HepG2 (cell line): ENCODE results near the gene CCND1. TPM values are rescaled to one million over a fixed set of nuclear protein-coding genes. Genes with fewer than 3 reads are reported as not detected.

Source experiments
- AKAP8 ChIP-seq: sonication (generic); formaldehyde crosslinking; IDR thresholded peaks from 2 replicates; pipeline ENCODE4 v1.5.1; 2020; ENCODE audit warnings: mild to moderate bottlenecking, missing genetic modification reagents
- CAMTA2 ChIP-seq: sonication (generic); formaldehyde crosslinking; IDR thresholded peaks from 2 replicates; pipeline ENCODE4 v1.4.0; 2020; ENCODE audit warnings: mild to moderate bottlenecking, missing genetic modification reagents, borderline replicate concordance
- EED ChIP-seq: sonication (generic); formaldehyde crosslinking; IDR thresholded peaks from 2 replicates; pipeline ENCODE4 v1.5.0; 2020; ENCODE audit warnings: mild to moderate bottlenecking, missing genetic modification reagents
- FOXJ3 ChIP-seq: sonication (generic); formaldehyde crosslinking; IDR thresholded peaks from 2 replicates; pipeline ENCODE4 v1.4.0; 2020; ENCODE audit warnings: missing genetic modification reagents, mild to moderate bottlenecking, borderline replicate concordance
- GPN1 ChIP-seq: sonication (generic); formaldehyde crosslinking; IDR thresholded peaks from 2 replicates; pipeline ENCODE4 v1.5.1; 2020; ENCODE audit warnings: missing genetic modification reagents, borderline replicate concordance
- GTF3A ChIP-seq: sonication (generic); formaldehyde crosslinking; conservative IDR thresholded peaks from 2 replicates; pipeline ENCODE4 v1.4.0; 2020; ENCODE audit warnings: mild to moderate bottlenecking, missing genetic modification reagents
- HDAC1 ChIP-seq: sonication (generic); formaldehyde crosslinking; IDR thresholded peaks from 2 replicates; pipeline ENCODE4 v1.5.1; 2020; ENCODE audit warnings: mild to moderate bottlenecking, missing genetic modification reagents
- MAF1 ChIP-seq: sonication (generic); formaldehyde crosslinking; IDR thresholded peaks from 2 replicates; pipeline ENCODE4 v1.5.0; 2020; ENCODE audit warnings: missing genetic modification reagents, borderline replicate concordance
- MIXL1 ChIP-seq: IDR thresholded peaks from 2 replicates; pipeline ENCODE4 v1.6.1; 2016
- SMARCC2 ChIP-seq: fragments of 450-650 bp; IDR thresholded peaks from 2 replicates; pipeline ENCODE4 v1.6.1; 2017; ENCODE audit warnings: antibody characterized with exemption, mild to moderate bottlenecking
- TBL1XR1 ChIP-seq: fragments of 150-350 bp; IDR thresholded peaks from 2 replicates; pipeline ENCODE4 v1.6.1; 2014; ENCODE audit warnings: borderline replicate concordance, low read length; ENCODE audit not compliant: partially characterized antibody
- TEAD2 ChIP-seq: sonication (generic); formaldehyde crosslinking; IDR thresholded peaks from 2 replicates; pipeline ENCODE4 v1.9.0; 2021; ENCODE audit warnings: missing genetic modification reagents
- TGIF2 ChIP-seq: IDR thresholded peaks from 2 replicates; pipeline ENCODE4 v1.6.1; 2016; ENCODE audit warnings: control low read depth, missing compliant biosample characterization
- ZNF160 ChIP-seq: sonication (generic); formaldehyde crosslinking; IDR thresholded peaks from 2 replicates; pipeline ENCODE4 v1.8.0; 2022; ENCODE audit warnings: mild to moderate bottlenecking, inconsistent platforms, missing genetic modification reagents
- ZNF292 ChIP-seq: sonication (generic); formaldehyde crosslinking; IDR thresholded peaks from 2 replicates; pipeline ENCODE4 v1.8.1; 2022; ENCODE audit warnings: mild to moderate bottlenecking, low read depth, missing genetic modification reagents, borderline replicate concordance
- ZNF335 ChIP-seq: sonication (generic); formaldehyde crosslinking; IDR thresholded peaks from 2 replicates; pipeline ENCODE4 v1.4.0; 2020; ENCODE audit warnings: missing genetic modification reagents
- ZNF501 ChIP-seq: sonication (generic); formaldehyde crosslinking; IDR thresholded peaks from 2 replicates; pipeline ENCODE4 v1.5.1; 2020; ENCODE audit warnings: mild to moderate bottlenecking, moderate library complexity, missing genetic modification reagents
- ZNF512B ChIP-seq: sonication (generic); formaldehyde crosslinking; IDR thresholded peaks from 2 replicates; pipeline ENCODE4 v1.5.1; 2020; ENCODE audit warnings: missing genetic modification reagents, mild to moderate bottlenecking, borderline replicate concordance
- ZNF513 ChIP-seq: sonication (generic); formaldehyde crosslinking; conservative IDR thresholded peaks from 2 replicates; pipeline ENCODE4 v1.5.0; 2020; ENCODE audit warnings: missing genetic modification reagents
- ZNF780A ChIP-seq: sonication (generic); formaldehyde crosslinking; IDR thresholded peaks from 2 replicates; pipeline ENCODE4 v1.8.0; 2022; ENCODE audit warnings: mild to moderate bottlenecking, missing genetic modification reagents, moderate library complexity
- polyA plus RNA-seq, 8 experiments: library from polyadenylated mRNA; depleted of rRNA in 3 of 8; stranded (reverse) in 7 of 8; unstranded in 1 of 8; fragments of >200 nt; fragmentation: Illumina TruSeq in 4 of 8; extraction: Trizol in 4 of 8; gene quantifications; 2 replicates each; pipeline versions ENCODE4 v1.2.1 to v1.2.3, GENCODE V29; 2011 to 2016; ENCODE audit warnings: low read depth in 4 of 8, missing spikeins in 1 of 8, mixed read lengths in 1 of 8; ENCODE audit not compliant: insufficient read depth in 1 of 8
- total RNA-seq, 5 experiments: library from RNA; depleted of rRNA; stranded (reverse); fragments of >200 nt; fragmentation: Illumina TruSeq; extraction: Trizol; gene quantifications; 2 replicates each; pipeline ENCODE4 v1.2.3, GENCODE V29; 2016; ENCODE audit warnings: low read depth in 1 of 5
- TF ChIP-seq, protein P1 (sequence below): sonication (generic); formaldehyde crosslinking; IDR thresholded peaks from 2 replicates; pipeline ENCODE4 v1.4.0; 2020; ENCODE audit warnings: low read depth, mild to moderate bottlenecking, missing genetic modification reagents

Gene CCND1
- total and polyA plus RNA-seq, 2 of the 13 experiments (the other 11 are each of a cell fraction or from before 2014, with no cell fraction given): 107 to 136 TPM

- TF ChIP-seq ZNF512B: no peak
- TF ChIP-seq, protein P1, sequence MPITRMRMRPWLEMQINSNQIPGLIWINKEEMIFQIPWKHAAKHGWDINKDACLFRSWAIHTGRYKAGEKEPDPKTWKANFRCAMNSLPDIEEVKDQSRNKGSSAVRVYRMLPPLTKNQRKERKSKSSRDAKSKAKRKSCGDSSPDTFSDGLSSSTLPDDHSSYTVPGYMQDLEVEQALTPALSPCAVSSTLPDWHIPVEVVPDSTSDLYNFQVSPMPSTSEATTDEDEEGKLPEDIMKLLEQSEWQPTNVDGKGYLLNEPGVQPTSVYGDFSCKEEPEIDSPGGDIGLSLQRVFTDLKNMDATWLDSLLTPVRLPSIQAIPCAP (CRISPR knock-in tag): no peak
- 0 out of 2 replicates have a peak, but pooled peaks have one; percentile 37 for TF ChIP-seq ZNF335
- no peak for TF ChIP-seq ZNF513 (CRISPR knock-in tag)
- TF ChIP-seq MAF1 (CRISPR knock-in tag): no peak
- TF ChIP-seq GPN1 (CRISPR knock-in tag): no peak
- no peak for TF ChIP-seq ZNF780A (CRISPR knock-in tag)
- no peak for TF ChIP-seq TBL1XR1
- no peak for TF ChIP-seq EED (CRISPR knock-in tag)
- no peak for TF ChIP-seq GTF3A (CRISPR knock-in tag)
- 0 out of 2 replicates have a peak, but pooled peaks have one; percentile 42 for TF ChIP-seq ZNF501
- TF ChIP-seq FOXJ3 (CRISPR knock-in tag): 0 out of 2 replicates have a peak, but pooled peaks have one; percentile 17
- no peak for TF ChIP-seq ZNF292 (CRISPR knock-in tag)
- no peak for TF ChIP-seq HDAC1 (CRISPR knock-in tag)
- no peak for TF ChIP-seq TEAD2 (CRISPR knock-in tag)
- TF ChIP-seq MIXL1: 0 out of 2 replicates have a peak, but pooled peaks have one; percentile 13
- TF ChIP-seq TGIF2: no peak
- TF ChIP-seq AKAP8 (CRISPR knock-in tag): no peak
- no peak for TF ChIP-seq ZNF160 (CRISPR knock-in tag)
- TF ChIP-seq CAMTA2 (CRISPR knock-in tag): no peak
- TF ChIP-seq SMARCC2: no peak
These were observed 1.8 kb upstream of the CCND1 start (continued) for GRCh38 chr11:69638941-69639681.
